GM12878 (cell line): ENCODE measurements around the gene SLC25A39. TPM values are rescaled to one million over a fixed set of nuclear protein-coding genes. Genes with fewer than 3 reads are reported as not detected.

ENCODE experiments used
- ATAC-seq: fragments of 200-7000 bp; cut with Tn5 transposase; 3 replicates; pipeline ENCODE4 v1.9.1; 2020; ENCODE audit warnings: mild to moderate bottlenecking, moderate library complexity
- BruUV-seq: library from RNA; stranded (reverse); fragments of 400-500 nt; replicated peaks from 2 replicates; lab custom pipeline; 2021; lab: Mats Ljungman, UMichigan
- CTCF ChIA-PET: fragments of 300-600 bp; sonication (Branson Sonifier 250); formaldehyde crosslinking; extraction: SDS; loops from one replicate; lab custom pipeline; 2021; ENCODE audit warnings: inconsistent platforms; lab: Yijun Ruan, JAX
- POLR2A ChIA-PET: fragments of 350-600 bp; formaldehyde crosslinking; extraction: SDS; loops from one replicate; lab custom pipeline; 2021; ENCODE audit warnings: inconsistent platforms; lab: Charles Lee
- RAD21 ChIA-PET: fragments of 300-600 bp; sonication (Branson Sonifier 250); formaldehyde crosslinking; loops from one replicate; lab custom pipeline; 2023; ENCODE audit warnings: antibody characterized with exemption; ENCODE audit not compliant: unreplicated experiment; lab: Charles Lee
- SMC1A ChIA-PET: fragments of 300-600 bp; sonication (Branson Sonifier 250); formaldehyde crosslinking; loops from one replicate; lab custom pipeline; 2023; ENCODE audit not compliant: unreplicated experiment, uncharacterized antibody; lab: Charles Lee
- DNase-seq: peaks from one replicate; pipeline ENCODE4 v3.0.0-alpha.2; 2011; ENCODE audit warnings: low read depth, low spot score
- FAIRE-seq: peaks from 3 replicates; lab custom pipeline; 2011; peaks lifted over from hg19 to GRCh38; lab: Jason Lieb, UNC
- H2AFZ ChIP-seq: 2 replicates; pipeline ENCODE4 v1.6.0; 2011; ENCODE audit warnings: low read depth, low read length, control low read depth; ENCODE audit not compliant: control insufficient read depth
- H3K27ac ChIP-seq: 2 replicates; pipeline ENCODE4 v1.5.1; 2011; ENCODE audit warnings: control low read depth; ENCODE audit not compliant: control insufficient read depth, insufficient read depth
- H3K27me3 ChIP-seq, 2 experiments: replicated peaks in 1 of 2; 2 replicates each; pipeline versions ENCODE4 v1.6.0 to v1.6.1; 2011; ENCODE audit warnings: low read length in 1 of 2; ENCODE audit not compliant: control insufficient read depth in 2 of 2, insufficient read depth in 2 of 2
- H3K36me3 ChIP-seq, 2 experiments: 2 replicates each; pipeline ENCODE4 v1.5.1; 2011; ENCODE audit warnings: low read length in 1 of 2; ENCODE audit not compliant: control insufficient read depth in 2 of 2, insufficient read depth in 2 of 2
- H3K4me1 ChIP-seq: 2 replicates; pipeline ENCODE4 v1.6.1; 2011; ENCODE audit warnings: mild to moderate bottlenecking, low read length, moderate library complexity, mixed read lengths; ENCODE audit not compliant: control insufficient read depth, insufficient read depth
- H3K4me2 ChIP-seq: 2 replicates; pipeline ENCODE4 v1.6.0; 2011; ENCODE audit warnings: control low read depth; ENCODE audit not compliant: control insufficient read depth, insufficient read depth
- H3K4me3 ChIP-seq: fragments of 200-600 bp; sonication (generic); 2 replicates; pipeline ENCODE4 v1.5.1; 2016
- H3K79me2 ChIP-seq: 2 replicates; pipeline ENCODE4 v1.6.0; 2011; ENCODE audit warnings: low read length; ENCODE audit not compliant: control insufficient read depth, insufficient read depth
- H3K9ac ChIP-seq: 2 replicates; pipeline ENCODE4 v1.8.0; 2011; ENCODE audit warnings: low read length, control low read depth, mixed read lengths; ENCODE audit not compliant: control insufficient read depth, insufficient read depth
- H3K9me3 ChIP-seq: replicated peaks from 3 replicates; pipeline ENCODE4 v1.5.1; 2011; ENCODE audit warnings: mild to moderate bottlenecking, low read length; ENCODE audit not compliant: control insufficient read depth, insufficient read depth
- H4K20me1 ChIP-seq: 2 replicates; pipeline ENCODE4 v1.6.0; 2011; ENCODE audit not compliant: control insufficient read depth, insufficient read depth
- BRCA1 ChIP-seq: IDR thresholded peaks from 2 replicates; pipeline ENCODE4 v1.6.1; 2011; ENCODE audit warnings: low read depth, low read length, improper control_type of control experiment
- FOXK2 ChIP-seq: fragments of 450-650 bp; IDR thresholded peaks from 2 replicates; pipeline ENCODE4 v1.6.1; 2017; ENCODE audit warnings: mild to moderate bottlenecking, moderate library complexity
- HDGF ChIP-seq: fragments of 450-650 bp; IDR thresholded peaks from 2 replicates; pipeline ENCODE4 v1.6.1; 2016; ENCODE audit warnings: antibody characterized with exemption
- PBX3 ChIP-seq: IDR thresholded peaks from 2 replicates; pipeline ENCODE4 v1.6.1; 2011; ENCODE audit warnings: mild to moderate bottlenecking, low read depth, low read length, moderate library complexity; ENCODE audit not compliant: insufficient replicate concordance
- WRNIP1 ChIP-seq: IDR thresholded peaks from 2 replicates; pipeline ENCODE4 v1.6.1; 2011; ENCODE audit warnings: low read depth, low read length, improper control_type of control experiment, borderline replicate concordance
- WGBS: methylation state at CpG from one replicate; pipeline ENCODE4 v1.1.6; 2016; ENCODE audit warnings: low lambda C conversion rate; ENCODE audit not compliant: insufficient replicate concordance, insufficient coverage; ENCODE audit errors: missing lambda C conversion rate; 5-methylcytosine and 5-hydroxymethylcytosine counted together
- in situ Hi-C: fragments of 300-500 bp; cut with MboI; formaldehyde crosslinking; loops from 9 replicates; pipeline ENCODE4 v1.14.3; 2018; ENCODE audit warnings: mixed read lengths
- intact Hi-C: fragments of 100-400 bp; cut with micrococcal nuclease; formaldehyde crosslinking; loops from one replicate; pipeline ENCODE4 v1.14.2; 2022; ENCODE audit not compliant: unreplicated experiment
- polyA plus RNA-seq, 11 experiments: library from polyadenylated mRNA; depleted of rRNA in 4 of 11; unstranded in 6 of 11; stranded (reverse) in 5 of 11; fragments of >200 nt; fragmentation: Nextera tagmentation in 4 of 11; fragmentation: Illumina TruSeq in 1 of 11; extraction: Ambion mirVana in 4 of 11; extraction: Trizol in 1 of 11; gene quantifications; 1 replicate in 1 of 11; 2 replicates in 10 of 11; pipeline versions ENCODE4 v1.2.1 to v1.2.3, GENCODE V29; 2011 to 2016; ENCODE audit warnings: inconsistent platforms in 2 of 11, missing spikeins in 2 of 11, low read depth in 1 of 11
- total RNA-seq, 4 experiments: library from RNA; depleted of rRNA in 3 of 4; stranded (reverse); fragments of >200 nt in 3 of 4; fragmentation: Illumina TruSeq in 1 of 4; extraction: Trizol in 1 of 4; gene quantifications; 2 replicates each; pipeline versions ENCODE4 v1.2.1 to v1.2.3, GENCODE V29; 2013 to 2021
- TF ChIP-seq, protein P1 (sequence below): fragments of 450-650 bp; IDR thresholded peaks from 2 replicates; pipeline ENCODE4 v1.6.1; 2018; ENCODE audit warnings: borderline replicate concordance, mild to moderate bottlenecking; ENCODE audit not compliant: partially characterized antibody

The SLC25A39 gene
- total and polyA plus RNA-seq, 10 of the 15 experiments (the other 5 are each of a cell fraction or from before 2014, with no cell fraction given) = 3.5 to 270 (median 150) TPM

GRCh38 chr17:44362459-44362948 lies 37.9 kb upstream of the SLC25A39 start:
- H3K4me1 ChIP-seq = no peaks in the 10 kb centered on the region
- WGBS = 18% methylated on average over 2 of the region's 11 CpGs
- no peaks in the 10 kb centered on the region for H3K79me2 ChIP-seq
- ChIA-PET POLR2A (interaction anchor here (0.6 to 1.5 kb wide), 2 partner anchors 35 to 797 kb away, joined by 3 to 7 read pairs; no protein-coding TSS in a partner anchor), RAD21 (interaction anchor here (1.5 kb wide), 1 partner anchor 153 kb away, joined by 3 read pairs; no protein-coding TSS in a partner anchor), CTCF (interaction anchor here (1.1 to 2.9 kb wide), 10 partner anchors 9 to 562 kb away, joined by 3 to 11 read pairs (median 6); no protein-coding TSS in a partner anchor), SMC1A (no interaction called here)
- TF ChIP-seq BRCA1 (no peak), PBX3 (no peak), WRNIP1 (no peak), FOXK2 (no peak), HDGF (no peak)
- TF ChIP-seq, protein P1, sequence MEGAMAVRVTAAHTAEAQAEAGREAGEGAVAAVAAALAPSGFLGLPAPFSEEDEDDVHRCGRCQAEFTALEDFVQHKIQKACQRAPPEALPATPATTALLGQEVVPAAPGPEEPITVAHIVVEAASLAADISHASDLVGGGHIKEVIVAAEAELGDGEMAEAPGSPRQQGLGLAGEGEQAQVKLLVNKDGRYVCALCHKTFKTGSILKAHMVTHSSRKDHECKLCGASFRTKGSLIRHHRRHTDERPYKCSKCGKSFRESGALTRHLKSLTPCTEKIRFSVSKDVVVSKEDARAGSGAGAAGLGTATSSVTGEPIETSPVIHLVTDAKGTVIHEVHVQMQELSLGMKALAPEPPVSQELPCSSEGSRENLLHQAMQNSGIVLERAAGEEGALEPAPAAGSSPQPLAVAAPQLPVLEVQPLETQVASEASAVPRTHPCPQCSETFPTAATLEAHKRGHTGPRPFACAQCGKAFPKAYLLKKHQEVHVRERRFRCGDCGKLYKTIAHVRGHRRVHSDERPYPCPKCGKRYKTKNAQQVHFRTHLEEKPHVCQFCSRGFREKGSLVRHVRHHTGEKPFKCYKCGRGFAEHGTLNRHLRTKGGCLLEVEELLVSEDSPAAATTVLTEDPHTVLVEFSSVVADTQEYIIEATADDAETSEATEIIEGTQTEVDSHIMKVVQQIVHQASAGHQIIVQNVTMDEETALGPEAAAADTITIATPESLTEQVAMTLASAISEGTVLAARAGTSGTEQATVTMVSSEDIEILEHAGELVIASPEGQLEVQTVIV = no peak
- peaks cover 0 to 2% of the 10 kb centered on the region in 2 experiments; a peak in 3 of 4 replicates for H3K27me3 ChIP-seq
- no peak overlapping the region for H2AFZ ChIP-seq
- no peak for FAIRE-seq
- H3K27ac ChIP-seq = no peak overlapping the region
- no peak for ATAC-seq
- peak overlapping the region; percentile 67; the same call in 1 of the 2 replicates for H3K4me3 ChIP-seq
- in situ Hi-C loops = no loop called here
- no peaks in the 10 kb centered on the region for H3K9me3 ChIP-seq
- no peaks in the 10 kb centered on the region for H3K36me3 ChIP-seq
- no peaks in the 10 kb centered on the region for H4K20me1 ChIP-seq
- no TSS peak for BruUV-seq
- no peak overlapping the region for H3K9ac ChIP-seq
- no peak for DNase-seq
- H3K4me2 ChIP-seq = peak overlapping the region; percentile 94; the same call in 1 of the 2 replicates
- intact Hi-C loops = no loop called here
